GM18519 (cell line): ENCODE results near the gene SMARCD3.

Experiments used
- ATAC-seq: cut with Tn5 transposase; IDR thresholded peaks from one replicate; pipeline ENCODE4 v1.9.1; 2021; ENCODE audit warnings: mild to moderate bottlenecking, moderate library complexity; ENCODE audit not compliant: unreplicated experiment, low FRiP score

The SMARCD3 gene

GRCh38 chr7:151273651-151274390 lies 25.3 kb upstream of the SMARCD3 start:
- no peak for ATAC-seq

- ATAC-seq: no peak
Measured at GRCh38 chr7:151272877-151273276, 24.4 kb upstream of the SMARCD3 start.

GRCh38 chr7:151272405-151272804 lies 23.9 kb upstream of the SMARCD3 start:
- ATAC-seq: no peak

DNA sequence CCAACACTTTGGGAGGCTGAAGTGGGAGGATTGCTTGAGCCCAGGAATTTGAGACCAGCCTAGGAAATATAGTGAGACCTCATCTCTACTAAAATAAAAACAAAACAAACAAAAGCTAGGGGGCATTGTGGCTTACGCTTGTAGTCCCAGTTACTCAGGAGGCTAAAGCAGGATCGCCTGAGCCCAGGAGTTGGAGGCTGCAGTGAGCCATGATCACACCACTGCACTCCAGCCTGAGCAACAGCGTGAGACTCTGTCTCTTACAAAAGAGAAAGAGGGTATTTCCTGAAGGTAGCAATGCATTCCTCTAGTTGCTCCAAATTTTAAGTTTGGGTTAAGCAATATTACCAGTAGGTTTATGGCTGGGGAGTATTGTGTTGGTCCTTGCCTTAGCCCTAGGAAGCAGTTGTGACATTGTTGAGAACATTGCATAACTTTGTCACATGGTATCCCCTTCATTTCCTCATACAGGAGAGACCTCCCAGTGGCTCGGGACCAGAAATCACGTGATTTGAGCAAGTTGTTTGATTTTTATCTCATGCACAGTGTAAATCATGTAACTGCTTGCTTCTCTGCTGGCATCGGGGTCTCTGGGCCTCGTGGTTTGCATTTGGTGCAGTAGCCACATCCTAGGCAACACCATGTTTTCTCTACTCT lies 23.3 kb upstream of the SMARCD3 start:
- ATAC-seq: no peak

DNA sequence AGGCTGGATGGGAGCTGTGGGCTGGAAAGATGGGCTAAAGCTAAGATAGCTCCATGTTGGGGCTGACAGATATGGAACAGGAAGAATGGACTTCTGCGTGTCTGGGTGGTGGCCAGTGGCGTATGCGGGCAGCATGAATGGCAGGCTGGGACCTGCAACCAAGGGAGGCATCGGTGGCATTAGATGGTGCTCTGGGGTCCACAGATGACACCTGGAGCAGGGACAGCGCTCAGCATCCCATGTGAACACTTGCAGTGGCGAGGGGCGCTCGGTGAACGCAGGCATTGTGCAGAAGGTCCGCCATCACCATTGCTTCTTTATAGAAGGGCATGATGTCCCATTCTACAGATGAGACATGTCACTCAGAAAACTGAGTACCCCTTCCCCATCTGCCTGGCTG lies 21.0 kb upstream of the SMARCD3 start:
- ATAC-seq: no peak

GRCh38 chr7:151265351-151265931 lies 16.9 kb upstream of the SMARCD3 start:
- no peak for ATAC-seq

DNA sequence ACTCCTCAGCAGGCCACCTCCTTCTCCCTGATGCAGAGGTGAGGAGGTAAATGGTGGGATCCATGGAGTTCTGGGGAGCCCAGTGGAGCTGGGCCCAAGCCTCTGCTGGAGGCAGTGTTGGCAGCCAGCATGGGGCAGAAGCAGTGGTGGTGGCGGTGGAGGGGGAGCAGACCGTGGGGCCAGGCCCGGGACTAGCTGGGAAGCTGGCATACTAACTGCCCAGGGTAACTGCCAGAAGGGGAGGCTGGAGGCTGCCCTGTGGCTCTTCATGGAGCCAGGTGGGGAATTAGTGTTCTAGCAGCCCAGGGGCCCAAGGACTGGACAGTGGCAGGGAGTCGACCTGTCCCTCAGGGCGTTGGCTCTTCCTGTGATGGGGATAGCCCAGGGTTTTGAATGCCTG lies 16.1 kb upstream of the SMARCD3 start:
- no peak for ATAC-seq

GRCh38 chr7:151261529-151261928 lies 13.0 kb upstream of the SMARCD3 start:
- ATAC-seq: no peak

DNA sequence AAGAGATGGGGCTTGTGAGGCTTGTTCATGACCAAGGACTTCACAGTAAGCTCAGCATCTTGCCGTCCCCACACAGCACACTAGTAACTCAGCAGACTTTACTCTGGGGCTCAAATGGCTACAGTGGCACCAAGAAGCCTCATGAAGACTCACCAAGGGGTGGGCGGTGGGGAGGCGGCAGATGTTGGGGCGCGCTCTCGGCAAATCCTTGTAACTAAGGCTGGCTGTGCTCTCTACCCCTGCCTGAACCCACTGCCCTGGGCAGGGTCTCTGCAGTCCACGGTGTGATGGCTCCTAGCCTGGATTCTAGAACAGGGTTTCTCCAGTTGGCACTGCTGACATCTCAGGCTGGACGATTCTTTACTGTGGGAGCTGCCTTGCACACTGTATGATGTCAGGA lies 12.4 kb upstream of the SMARCD3 start:
- ATAC-seq: no peak

- no peak for ATAC-seq
Measured at GRCh38 chr7:151260471-151260870, 12.0 kb upstream of the SMARCD3 start.

DNA sequence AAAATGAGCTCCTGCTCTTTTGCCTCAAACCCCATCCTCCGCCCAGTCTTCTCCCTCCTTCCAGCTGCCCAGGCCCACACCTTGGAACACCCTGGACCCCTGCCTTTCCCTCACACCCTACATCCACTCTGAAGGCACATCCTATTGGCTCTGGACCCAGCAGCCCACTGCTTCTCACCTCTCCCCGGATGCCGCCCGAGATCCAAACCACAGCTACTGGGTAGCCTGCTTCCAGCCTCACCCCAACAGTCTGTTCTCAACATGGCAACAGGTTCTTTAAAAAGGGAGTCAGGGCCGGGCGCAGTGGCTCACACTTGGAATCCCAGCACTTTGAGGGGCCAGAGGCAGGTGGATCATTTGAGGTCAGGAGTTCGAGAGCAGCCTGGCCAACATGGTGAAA lies 9.5 kb upstream of the SMARCD3 start:
- no peak for ATAC-seq

GRCh38 chr7:151256410-151257045 lies 8.0 kb upstream of the SMARCD3 start:
- no peak for ATAC-seq

- no peak for ATAC-seq
Measured at GRCh38 chr7:151255390-151255789, 6.9 kb upstream of the SMARCD3 start.

- no peak for ATAC-seq
Measured at GRCh38 chr7:151254851-151255250, 6.4 kb upstream of the SMARCD3 start.

GRCh38 chr7:151254316-151254715 lies 5.8 kb upstream of the SMARCD3 start:
- no peak for ATAC-seq

GRCh38 chr7:151252961-151253711 lies 4.6 kb upstream of the SMARCD3 start:
- ATAC-seq: no peak

- no peak for ATAC-seq
Measured at GRCh38 chr7:151252561-151252835, 4.0 kb upstream of the SMARCD3 start.

GRCh38 chr7:151251689-151252560 lies 3.4 kb upstream of the SMARCD3 start:
- ATAC-seq: no peak

DNA sequence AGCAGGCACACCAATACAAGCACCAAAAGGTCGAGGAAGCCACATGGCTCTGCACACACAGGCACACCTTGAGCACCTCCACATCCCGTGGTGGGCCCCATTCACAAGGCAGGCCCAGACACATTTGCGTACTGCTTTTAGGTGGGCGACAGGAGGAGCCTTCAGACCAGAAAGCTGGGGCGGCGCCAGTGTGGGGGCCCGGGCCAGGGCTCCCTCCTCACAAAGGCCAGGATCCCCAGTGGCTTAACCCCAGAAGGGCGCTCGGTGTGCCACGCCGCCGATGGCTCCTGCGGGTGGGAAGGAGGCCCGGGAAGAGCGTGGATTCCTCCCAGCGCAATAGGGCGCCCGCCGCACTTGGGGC lies 2.8 kb upstream of the SMARCD3 start:
- ATAC-seq: no peak
